SK-N-SH treated with all-trans-retinoic acid at 6 μM for 48 hours (cell line): ENCODE data around the gene ACTR1A.

Source experiments
- SNAI2 ChIP-seq: fragments of 250-450 bp; sonication (Bioruptor Pico); IDR thresholded peaks from 2 replicates; pipeline ENCODE4 v1.5.0; 2020; ENCODE audit warnings: mild to moderate bottlenecking, moderate library complexity
- TCF4 ChIP-seq: fragments of 250-450 bp; sonication (Bioruptor Pico); IDR thresholded peaks from 2 replicates; pipeline ENCODE4 v1.8.0; 2021; ENCODE audit warnings: mild to moderate bottlenecking, moderate library complexity, borderline replicate concordance
- ZFP30 ChIP-seq: fragments of 450-650 bp; formaldehyde crosslinking; IDR thresholded peaks from 2 replicates; pipeline ENCODE4 v1.5.0; 2022; ENCODE audit warnings: mild to moderate bottlenecking, moderate library complexity
- TF ChIP-seq, protein P1 (sequence below): fragments of 250-450 bp; sonication (Bioruptor Pico); IDR thresholded peaks from 2 replicates; pipeline ENCODE4 v1.5.1; 2021; ENCODE audit warnings: mild to moderate bottlenecking, moderate library complexity

- TF ChIP-seq SNAI2 (CRISPR knock-in tag) (no peak), ZFP30 (CRISPR knock-in tag) (no peak), TCF4 (CRISPR knock-in tag) (no peak)
- TF ChIP-seq, protein P1, sequence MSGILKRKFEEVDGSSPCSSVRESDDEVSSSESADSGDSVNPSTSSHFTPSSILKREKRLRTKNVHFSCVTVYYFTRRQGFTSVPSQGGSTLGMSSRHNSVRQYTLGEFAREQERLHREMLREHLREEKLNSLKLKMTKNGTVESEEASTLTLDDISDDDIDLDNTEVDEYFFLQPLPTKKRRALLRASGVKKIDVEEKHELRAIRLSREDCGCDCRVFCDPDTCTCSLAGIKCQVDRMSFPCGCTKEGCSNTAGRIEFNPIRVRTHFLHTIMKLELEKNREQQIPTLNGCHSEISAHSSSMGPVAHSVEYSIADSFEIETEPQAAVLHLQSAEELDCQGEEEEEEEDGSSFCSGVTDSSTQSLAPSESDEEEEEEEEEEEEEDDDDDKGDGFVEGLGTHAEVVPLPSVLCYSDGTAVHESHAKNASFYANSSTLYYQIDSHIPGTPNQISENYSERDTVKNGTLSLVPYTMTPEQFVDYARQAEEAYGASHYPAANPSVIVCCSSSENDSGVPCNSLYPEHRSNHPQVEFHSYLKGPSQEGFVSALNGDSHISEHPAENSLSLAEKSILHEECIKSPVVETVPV, result no peak
Observed at GRCh38 chr10:102538811-102539210, 36.3 kb upstream of the ACTR1A start.
